Measurements from ENCODE around the gene PCYT1A.
"Not testable (repeated sequence)": the region's sequence is repeated elsewhere in the genome, so short reads cannot be mapped to it uniquely, and the experiment has no call there.

PCYT1A gene

DNA sequence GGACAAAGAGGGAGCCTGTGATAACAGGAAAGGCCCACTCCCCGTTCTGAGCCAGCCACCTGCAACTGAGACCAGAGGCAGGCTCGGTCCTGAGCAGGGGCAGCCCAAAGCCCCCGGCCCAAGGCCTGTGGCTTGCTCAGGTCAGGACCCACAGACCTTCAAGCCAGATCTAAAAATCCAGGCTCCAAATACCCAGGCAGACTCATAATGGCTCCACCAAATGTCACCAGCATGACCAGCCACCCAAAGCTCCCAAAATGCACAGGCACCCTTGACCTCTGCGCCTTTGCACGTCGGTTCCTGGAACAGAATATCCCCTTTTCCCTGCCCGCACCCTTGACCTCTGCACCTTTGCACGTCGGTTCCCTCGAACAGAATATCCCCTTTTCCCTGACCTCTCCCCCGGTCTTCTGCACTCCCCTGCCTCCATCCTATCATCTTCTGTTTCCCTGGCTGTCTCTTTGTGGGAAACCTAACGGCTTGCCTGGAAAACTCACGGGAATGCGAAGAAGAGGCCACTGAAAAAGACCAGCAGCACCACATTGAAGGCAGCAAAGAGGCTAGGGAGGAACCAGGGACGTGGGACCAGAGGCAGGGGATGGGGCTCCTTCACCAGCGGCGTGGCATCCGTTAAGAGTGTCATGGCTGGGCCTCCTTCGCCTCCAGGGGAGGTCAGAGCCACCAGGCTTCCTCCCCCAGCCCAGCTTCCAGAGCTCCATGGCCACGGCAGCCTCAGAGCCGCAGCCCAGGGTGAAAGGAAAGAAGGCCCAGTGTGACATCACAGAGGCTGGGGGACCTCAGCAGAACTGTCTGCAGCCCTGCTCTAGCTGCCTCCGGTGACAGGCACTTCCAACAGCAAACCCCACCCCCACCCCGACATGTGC lies 76.6 kb downstream of the PCYT1A start, which contains the start of gene ZDHHC19:
Gene ZDHHC19 (minus strand): TSS at position 728 of the 884 bp plus-strand sequence. CDS start 85 bp downstream, at position 643.
- DNase-seq = no peak

DNA sequence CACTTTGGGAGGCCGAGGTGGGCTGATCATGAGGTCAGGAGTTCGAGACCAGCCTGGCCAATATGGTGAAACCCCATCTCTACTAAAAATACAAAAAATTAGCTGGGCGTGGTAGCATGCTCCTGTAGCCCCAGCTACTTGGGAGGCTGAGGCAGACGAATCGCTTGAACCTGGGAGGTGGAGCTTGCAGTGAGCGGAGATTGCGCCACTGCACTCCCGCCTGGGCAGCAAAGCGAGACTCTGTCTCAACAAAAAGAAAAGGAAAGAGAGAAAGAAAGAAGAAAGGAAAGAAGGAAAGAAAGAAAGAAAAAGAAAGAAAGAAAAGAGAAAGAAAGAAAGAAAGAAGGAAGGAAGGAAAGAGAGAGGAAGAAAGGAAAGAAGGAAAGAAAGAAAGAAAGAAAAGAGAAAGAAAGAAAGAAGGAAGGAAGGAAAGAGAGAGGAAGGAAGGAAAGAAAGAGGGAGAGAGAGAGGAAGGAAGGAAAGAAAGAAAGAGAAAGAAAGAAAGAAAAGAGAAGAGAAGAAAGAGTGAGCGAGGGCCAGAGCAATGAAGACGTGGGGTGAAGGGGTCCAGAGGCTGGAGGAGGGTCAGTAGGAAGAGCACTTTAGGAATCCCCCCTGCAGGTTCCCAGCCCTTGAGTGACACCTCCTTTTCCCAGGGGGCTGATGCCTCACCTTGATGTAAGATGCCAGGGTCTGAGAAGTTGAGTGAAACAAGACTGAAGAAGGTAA lies 77.4 kb downstream of the PCYT1A start:
- DNase-seq = not testable (repeated sequence)

DNA sequence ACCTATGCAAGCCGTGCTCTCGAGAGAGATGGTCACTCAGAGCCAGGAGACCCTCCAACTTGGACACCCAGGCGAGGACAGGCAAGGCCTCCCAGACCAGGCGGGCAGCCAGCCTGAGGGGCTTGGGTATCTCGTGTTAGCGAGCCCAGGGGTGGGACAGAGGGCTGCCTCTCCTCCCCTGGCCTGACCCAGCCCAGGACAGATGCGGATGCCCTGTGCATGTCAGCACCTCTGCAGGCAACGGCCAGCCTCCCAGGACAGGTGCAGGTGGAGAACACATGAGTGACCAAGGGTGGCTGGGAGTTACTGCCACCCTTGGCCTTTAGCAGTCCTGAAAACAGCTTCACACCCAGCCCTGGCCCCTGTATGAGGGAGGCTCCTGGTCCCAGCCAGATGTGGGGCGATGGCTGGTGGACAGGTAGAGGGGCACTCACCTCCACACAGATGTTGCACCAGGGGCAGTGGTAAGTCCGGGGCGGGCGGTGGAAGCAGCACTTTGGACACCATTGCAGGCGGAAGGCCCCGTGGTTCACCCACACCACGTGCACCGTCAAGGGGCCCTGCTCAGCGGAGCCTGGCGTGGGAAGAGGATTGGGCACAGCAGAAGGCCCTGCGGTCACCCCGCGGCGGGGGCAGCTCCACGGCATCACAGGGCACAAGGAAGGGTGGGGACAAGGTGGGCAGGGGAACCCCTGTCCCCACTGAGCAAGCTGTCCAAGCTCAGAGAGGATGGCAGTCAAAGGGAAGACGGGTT lies 78.4 kb downstream of the PCYT1A start:
- no peak for DNase-seq

DNA sequence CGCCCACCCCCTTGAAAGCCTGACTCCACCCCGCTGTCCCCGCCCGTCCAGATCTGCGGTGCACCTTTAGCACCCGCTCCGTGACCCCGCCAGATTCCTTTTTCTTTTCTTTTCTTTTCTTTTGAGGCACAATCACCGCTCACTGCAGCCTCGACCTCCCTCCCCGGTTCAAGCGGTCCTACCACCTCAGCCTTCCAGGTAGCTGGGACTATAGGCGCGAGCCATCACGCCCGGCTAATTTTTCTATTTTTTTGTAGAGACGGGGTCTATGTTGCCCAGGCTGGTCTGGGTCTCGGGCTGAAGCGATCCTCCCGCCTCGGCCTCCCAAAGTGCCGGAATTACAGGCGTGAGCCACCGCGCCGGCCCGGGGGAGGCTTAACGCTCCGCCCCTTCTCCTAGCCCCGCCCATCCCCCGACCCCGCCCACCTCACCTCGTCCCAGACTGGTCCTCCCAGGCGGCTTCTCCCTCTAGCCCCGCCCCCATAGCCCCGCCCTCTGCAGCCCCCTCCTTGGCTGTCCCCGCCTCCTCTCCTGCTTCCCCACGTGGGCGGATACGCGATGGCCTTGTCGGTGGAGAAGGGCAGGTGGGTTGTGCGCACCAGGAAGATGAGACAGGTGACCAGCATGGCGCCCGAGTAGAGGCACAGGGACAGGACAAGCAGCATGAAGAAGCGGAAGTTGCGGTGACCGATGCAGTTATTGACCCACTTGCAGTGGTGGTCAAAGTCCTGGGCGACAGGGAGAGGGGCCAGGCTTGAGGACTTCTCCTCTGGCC lies 79.5 kb downstream of the PCYT1A start:
- no peak for DNase-seq

DNA sequence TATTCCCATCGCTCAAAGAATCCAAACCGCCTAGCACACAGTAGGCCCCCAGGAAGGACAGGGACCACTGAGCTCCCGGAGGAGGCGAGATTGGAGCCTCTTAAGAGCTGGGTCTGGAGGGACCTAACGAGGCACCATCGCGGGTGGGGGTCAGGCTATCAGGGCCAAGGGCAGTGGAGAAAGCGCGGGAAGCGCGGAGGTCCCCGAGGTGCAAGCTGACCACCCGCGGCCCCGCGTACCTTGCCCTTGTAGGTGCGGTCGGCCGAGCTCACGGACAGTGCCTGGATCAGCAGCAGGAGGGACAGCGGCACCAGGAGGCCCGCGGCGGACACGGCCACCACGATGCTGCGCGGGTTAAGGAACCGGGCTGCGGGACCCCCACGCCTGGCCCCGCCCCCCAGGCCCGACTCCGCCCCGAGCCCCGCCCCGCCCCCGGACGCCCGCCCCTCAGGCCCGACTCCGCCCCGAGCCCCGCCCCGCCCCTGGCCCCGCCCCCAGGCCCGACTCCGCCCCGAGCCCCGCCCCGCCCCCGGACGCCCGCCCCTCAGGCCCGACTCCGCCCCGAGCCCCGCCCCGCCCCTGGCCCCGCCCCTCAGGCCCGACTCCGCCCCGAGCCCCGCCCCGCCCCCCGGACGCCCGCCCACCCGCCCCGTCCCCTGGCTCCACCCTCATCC lies 80.2 kb downstream of the PCYT1A start:
- no peak for DNase-seq

DNA sequence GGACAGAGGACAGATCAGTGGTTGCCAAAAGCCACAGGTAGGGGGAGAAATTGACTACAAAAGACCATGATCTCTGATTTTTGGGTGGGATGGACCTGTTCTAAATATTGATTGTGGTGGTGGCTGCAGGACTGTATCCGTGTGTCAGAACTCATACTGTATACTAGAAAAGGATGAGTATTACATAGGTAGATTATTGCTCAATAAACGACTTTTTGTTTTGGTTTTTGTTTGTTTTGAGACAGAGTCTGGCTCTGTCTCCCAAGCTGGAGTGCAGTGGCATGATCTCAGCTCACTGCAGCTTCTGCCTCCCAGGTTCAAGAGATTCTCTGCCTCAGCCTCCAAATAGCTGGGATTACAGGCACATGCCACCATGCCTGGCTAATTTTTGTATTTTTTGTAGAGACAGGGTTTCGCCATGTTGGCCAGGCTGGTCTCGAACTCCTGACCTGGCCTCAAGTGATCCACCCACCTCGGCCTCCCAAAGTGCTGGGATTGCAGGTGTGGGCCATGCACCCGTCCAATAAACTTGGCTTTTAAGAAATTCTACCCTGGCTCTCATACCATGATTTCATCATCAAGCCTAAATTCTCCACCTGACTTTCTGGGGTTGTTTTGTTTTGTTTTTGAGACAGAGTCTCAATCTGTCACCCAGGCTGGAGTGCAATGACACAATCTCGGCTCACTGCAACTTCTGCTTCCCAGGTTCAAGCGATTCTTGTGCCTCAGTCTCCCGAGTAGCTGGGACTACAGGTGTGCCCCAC lies 81.9 kb downstream of the PCYT1A start:
- DNase-seq = not testable (repeated sequence)

DNA sequence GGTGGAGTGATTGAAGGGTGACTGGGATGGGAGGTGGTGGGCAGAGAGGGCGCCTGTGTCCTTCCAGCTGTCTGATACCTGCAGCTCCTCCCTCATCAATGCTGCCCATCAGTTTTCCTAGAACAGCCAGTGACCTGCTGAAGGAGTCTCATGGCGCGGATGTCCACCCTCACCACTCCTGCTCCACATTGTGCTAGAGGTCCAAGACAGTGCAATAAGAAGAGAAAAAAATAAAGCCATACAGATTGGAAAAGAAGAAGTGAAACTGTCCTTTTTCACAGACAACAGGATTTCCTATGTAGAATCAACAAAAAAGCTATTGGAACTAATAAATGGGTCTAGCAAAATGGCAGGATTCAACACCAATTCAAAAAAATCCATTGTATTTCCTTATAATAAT lies 83.7 kb downstream of the PCYT1A start:
- no peak for DNase-seq

DNA sequence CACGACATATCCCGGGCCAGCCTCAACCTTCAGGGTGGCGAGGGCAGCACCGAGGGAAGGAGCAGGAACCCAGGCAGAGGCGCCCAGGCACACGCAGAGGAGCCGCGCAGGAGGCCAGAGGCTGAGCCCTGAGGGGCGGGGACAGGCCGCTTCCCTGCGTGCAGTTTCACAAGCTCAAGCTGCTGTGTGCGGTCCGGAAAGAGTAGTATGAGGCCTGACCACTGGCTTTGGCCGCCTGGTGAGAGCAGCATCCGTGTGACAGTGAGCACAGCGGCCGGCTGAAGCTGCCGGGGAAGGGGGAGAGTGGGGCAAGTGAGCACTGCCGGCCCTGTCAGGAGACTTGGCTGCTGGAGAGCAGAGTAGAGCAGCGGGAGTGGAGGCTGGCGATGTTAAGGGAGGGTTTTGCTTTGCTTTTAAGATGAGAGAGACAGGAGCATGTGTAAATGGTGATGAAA lies 85.0 kb downstream of the PCYT1A start:
- no peak for DNase-seq

DNA sequence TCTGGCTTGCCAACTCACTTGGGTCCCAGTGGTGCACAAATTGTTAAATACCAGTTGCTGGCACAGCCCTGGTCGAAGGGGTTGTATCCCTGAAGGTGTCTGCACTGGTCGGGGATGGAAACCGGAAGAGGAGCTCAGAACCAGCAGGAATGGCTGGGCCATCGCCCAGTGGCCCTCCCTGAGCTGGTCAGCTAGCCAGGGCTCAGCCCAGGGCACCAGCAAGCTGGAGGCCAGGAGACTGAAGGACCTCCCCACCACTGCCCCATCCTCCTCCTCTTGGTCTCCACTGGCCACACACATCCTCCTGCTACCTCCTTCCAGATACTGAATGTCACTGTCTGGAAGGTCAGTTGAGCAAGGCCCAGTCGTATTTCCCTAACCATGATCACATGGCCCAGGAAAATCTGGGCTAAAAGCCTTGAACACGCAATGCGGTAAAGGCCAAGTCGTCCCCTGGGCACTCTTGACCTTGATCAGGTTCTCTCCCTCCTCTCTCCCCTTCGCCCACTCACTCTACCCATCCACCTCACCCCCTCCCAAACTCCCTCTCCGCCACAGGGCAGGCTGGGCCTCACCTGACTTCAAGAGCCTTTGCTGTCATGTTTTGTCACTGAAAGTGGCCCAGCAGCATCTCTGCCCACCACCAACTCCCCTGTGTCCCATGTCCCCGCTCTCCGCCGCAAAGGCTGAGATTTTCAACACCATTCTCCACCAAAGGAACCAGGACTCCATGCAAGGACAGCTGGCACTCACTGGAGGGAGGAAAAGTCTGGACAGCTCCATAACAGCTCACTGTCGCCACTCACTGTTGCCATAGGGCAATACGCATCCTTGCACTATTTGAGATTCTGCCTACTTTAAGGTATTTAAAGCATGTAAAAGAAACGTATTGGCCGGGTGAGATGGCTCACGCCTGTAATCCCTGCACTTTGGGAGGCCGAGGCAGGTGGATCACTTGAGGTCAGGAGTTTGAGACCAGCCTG lies 88.5 kb downstream of the PCYT1A start:
- DNase-seq = no peak

DNA sequence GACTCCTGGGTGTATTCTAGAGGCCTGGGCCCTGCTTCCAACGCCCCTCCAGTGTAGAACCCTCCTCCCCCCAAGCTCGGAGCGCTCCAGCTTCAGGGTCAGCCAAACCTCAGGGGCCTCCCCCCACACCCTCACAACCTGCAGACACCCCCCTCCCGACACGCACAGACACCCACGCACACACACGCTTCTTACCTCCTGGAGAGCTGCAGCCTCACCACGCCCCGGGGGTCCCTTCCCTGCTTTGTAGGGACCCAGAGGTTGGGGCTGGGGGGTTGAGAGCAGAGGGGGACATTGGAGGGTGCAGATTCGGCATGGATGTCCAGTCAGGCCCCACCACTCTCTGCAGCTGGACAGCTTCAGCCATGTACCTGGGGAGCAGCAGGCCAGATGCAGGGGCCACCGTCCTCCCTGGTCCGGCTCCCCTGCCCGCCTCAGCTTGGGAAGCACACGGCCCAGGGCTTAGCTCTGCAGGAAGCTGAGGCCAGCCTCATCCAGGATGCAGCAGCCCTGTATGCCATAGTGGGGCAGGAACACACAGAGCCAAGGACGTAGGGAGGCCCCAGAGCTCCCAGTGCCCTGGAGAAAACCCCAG lies 89.3 kb downstream of the PCYT1A start:
- no peak for DNase-seq

DNA sequence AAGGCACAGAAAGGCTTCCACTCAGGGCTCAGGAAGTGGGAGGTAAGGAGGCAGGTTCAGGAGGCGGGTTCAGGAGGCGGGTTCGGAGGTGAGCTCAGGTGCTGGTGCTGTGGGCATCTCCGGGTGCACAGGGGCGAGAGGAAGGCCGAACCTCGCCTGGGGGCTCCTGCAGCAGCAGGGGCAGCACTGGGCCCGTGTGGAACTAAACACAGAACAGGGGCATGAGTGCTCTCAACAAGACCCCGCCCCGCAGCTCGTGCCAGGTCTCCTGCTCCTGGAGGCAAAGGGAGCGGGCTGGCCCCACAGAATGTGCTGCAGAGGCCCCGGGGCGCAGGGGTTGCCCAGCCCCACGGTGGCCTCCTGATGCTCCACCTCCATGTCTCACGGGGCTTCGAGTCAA lies 90.0 kb downstream of the PCYT1A start:
- DNase-seq = no peak

DNA sequence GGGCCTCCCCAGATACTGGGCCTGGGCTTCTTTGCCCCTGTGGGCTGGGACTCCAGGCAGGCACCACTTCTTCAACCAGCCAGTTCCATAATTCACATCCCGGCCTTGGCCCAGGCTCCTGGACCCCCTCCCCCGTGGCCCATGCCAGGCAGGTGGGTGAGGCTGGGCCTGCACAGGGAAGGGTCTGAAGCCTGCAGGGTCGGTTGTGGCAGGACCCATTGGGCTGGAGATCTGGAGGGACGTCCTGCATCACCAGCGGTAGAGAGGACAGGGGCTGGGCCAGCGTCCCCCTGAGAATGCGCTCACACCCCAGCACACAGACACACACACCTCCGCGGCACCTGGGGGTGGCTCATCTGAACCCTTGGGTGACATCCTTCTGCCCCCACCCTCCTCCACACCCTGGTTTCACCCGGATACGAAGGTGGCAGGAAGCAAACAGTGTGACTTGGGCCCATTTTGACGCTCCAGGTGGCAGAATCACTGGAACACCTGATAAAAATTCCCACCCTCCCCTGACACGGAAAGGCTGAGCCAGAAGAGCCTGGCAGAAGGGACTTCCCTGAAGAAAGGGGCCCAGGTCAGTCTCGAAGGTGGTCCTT lies 91.8 kb downstream of the PCYT1A start:
- no peak for DNase-seq

DNA sequence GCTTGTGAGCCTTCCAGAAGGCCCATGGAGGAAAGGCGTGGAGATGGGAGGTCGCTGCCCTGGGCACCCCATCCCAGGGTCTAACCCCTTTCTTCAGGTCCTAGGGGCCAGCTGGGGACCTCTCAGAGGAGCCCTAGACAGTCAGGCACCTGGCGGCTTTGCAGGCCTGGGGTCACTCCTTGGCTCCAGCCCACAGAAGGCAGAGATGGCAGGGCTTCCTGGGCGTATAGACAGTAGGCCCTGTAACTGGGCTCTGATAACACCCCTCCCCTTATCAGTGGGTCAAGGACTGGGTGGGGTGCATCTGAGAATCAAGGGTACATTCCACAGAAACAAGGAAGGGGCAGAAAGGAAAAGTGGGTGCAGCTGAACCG lies 93.0 kb downstream of the PCYT1A start:
- DNase-seq = no peak

DNA sequence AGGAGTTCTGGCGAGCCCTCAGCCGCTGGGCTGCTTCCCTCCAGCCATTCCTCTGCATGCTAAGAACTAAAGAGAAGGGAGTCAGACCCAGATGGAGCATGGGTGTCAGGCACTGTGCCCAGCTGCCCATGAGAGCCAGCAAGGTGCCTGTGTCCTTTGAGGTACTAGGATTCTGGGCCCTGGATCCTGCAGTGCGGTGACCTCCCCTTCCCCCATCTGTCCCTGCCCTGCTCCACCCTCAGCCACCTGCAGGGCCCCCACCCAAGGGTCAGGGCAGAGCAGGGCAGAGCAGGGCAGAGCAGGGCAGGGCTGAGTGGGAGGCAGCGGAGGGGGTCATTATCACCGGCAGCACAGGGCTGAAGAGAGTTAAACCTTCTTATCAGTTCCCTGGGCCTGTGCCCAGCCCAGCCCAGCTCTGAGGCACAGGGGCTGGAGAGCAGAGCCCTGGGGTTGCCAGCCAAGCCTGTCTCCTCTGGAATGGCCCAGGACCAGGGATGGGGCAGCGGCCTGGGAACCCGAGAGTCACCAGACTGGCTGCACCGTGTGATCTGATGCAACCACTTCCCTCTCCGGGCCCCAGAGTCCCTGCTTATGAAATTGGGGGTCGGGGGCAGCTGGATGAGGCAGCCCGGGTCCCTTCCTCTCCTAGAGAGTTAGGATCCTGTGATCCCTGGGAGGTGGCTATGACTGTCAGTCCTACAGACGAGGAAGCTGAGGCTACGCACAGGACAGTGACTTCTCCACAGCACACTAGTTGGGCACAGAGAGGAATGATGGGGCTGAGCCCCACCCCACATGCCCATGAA lies 93.6 kb downstream of the PCYT1A start:
- no peak for DNase-seq

DNA sequence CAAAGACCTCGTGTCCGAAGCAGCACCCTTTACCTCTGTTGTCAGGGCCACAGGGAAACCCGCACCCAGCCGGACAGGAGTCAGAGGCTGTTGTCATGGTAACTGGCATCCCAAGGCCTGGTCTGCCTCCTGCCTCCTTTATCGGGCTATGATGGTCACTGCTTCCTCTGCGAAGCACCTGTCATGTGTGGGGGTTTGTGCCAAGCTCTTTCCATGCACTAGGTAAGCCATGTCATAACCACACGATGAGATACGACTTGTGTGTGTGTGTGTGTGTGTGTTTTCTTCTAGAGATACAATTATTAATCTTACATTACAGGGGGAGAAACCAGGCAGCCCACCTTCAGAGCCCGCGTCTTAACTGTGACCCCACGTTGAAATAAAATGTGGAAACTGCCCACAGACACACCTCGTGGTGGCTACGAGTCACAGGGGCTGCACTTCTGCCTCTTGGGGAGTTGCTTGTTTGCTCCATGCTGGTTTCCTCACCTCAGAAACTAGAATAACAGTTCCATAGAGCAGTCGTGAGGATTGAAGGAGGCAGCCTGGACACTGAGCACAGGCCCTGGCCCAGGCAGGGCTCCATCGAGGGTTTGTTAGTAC lies 94.3 kb downstream of the PCYT1A start:
- DNase-seq = no peak

DNA sequence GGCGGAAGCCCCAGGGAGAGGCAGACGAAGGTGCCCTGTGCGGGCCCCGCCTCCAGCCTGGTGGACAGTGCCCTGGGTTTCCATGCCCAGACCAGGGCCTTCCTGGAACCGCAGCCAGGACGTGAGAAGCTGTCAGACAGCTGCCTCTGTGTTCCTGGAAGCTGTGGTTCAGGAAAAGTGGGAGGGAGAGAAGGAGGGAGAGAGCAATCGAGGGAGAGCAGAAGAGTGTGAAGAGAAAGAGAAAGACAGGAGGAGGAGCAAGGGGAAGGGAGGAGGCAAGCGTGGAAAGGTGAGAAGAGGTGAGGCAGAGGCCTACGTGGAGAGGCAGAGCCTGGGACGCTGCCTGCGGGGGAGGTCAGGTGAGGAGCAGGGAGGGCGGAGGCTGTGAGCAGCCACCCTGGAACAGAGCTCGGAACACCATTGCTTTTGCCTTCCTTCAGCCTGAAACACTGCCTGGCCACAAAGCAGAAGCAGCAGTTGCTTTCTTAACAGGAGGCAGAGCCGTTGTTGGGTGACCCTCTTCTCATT lies 94.9 kb downstream of the PCYT1A start:
- DNase-seq = no peak

DNA sequence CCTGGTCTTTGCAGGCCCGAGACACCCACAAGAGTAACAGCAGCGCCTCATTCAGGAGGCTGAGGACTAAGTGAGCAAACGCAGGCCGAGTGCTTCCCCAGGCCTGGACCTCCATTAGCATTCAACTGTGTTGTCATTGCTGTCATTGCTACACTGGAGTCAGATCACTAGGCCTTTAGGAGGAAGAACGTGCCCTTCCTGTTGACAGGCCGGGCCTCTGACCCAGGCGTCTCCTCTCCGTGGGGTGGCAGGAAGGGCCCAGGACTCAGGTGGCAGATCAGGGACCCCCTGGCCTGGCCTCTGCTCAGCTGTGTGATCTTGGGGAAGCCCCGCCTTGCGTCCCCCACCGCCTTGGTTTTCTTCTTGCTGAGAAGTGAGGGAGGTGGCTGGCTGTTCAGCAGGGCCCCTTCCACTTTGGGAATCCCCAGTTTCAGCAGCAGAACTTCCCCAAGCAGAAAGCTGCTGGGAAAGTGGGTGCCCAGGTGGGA lies 95.4 kb downstream of the PCYT1A start:
- no peak for DNase-seq

Measured in DMS79 treated with DMSO at 0.1 percent for 48 hours (cell line).